Epithelial cell of prostate (primary cell): ENCODE data around the gene ACSF3.

ENCODE experiments used
- DNase-seq: peaks from one replicate; pipeline ENCODE4 v3.0.0-alpha.2; 2011; ENCODE audit warnings: low read depth, low spot score
- H3K27ac ChIP-seq: fragments of 450-650 bp; 2 replicates; pipeline ENCODE4 v1.5.1; 2017; ENCODE audit warnings: mild to moderate bottlenecking

ACSF3 gene

GRCh38 chr16:89104930-89105571, 11.4 kb downstream of the ACSF3 start:
- H3K27ac ChIP-seq, result no peak overlapping the region
- no peak for DNase-seq

DNA sequence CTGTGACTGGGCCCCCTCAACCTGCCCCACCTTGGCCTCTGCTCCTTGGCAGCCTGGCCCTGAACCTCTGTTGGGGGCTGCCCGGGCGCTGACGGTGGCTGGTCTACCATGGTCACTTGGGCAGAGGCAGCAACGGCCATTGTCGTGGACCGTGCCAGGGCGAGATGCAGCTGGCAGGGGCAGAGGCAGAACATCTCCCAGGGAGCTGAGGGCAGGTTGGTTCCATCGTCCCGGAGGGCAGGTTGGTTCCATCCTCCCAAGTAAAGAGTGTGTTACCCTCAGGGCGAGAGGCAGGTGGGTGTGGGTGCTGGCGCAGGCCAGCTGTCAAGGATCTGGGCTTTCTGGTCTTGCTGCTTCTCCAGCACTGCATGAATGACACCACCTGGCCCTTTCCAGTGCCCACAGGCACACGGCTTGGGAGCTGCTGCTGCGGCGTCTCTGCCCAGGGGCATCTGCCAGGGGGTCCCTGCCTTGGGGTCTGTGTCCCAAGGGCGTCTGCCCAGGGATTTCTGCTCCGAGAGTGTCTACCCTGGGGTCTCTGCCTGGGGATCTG, 12.0 kb downstream of the ACSF3 start:
- no peak overlapping the region for H3K27ac ChIP-seq
- no peak for DNase-seq

GRCh38 chr16:89106533-89107202, 13.0 kb downstream of the ACSF3 start:
- DNase-seq, result no peak
- H3K27ac ChIP-seq, result no peak overlapping the region

- DNase-seq, result no peak
- H3K27ac ChIP-seq, result no peak overlapping the region
Observed at GRCh38 chr16:89107203-89107582, 13.5 kb downstream of the ACSF3 start.

DNA sequence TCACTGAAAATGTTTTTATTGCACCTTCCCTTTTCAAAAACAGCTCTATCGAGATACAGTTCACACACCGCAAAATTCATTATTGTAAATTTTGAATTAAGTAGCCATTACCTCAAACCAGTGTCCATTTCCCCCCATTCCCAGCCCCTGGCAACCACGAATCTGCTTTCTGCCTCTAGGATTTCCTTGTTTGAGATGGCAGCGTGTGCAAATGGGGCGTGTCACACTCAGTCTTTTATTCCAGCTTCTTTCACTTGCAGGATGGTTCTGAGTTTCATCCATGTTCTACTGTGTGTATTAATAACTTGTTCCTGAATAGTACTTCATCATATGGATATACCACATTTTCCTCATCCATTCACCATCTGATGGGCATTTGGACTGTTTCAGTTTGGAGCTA, 14.8 kb downstream of the ACSF3 start:
- no peak overlapping the region for H3K27ac ChIP-seq
- DNase-seq, result no peak

GRCh38 chr16:89110641-89111040, 17.0 kb downstream of the ACSF3 start:
- no peak for DNase-seq
- H3K27ac ChIP-seq, result no peak overlapping the region

DNA sequence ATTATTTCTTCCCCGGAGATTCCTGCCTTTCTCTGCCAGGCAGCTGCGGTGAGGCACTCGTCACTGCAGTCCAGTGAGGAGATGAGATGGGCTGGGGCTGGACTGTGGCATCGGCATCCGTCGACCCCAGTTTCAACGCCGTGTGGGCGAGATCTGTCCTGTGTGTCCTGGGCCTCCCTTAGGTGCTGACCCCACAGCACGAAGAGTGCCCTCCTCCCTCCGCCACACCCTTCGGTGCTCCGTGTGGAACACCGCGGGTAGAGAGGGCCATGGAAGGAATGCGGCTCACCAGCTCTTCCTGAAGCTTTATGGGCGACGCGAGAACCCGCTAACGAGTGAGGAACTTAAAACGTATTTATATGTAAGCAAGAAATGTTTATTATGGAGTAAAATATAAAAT, 17.6 kb downstream of the ACSF3 start:
- no peak for DNase-seq
- H3K27ac ChIP-seq, result no peak overlapping the region

- no peak for DNase-seq
- no peak overlapping the region for H3K27ac ChIP-seq
Observed at GRCh38 chr16:89112377-89113151, 18.9 kb downstream of the ACSF3 start.

DNA sequence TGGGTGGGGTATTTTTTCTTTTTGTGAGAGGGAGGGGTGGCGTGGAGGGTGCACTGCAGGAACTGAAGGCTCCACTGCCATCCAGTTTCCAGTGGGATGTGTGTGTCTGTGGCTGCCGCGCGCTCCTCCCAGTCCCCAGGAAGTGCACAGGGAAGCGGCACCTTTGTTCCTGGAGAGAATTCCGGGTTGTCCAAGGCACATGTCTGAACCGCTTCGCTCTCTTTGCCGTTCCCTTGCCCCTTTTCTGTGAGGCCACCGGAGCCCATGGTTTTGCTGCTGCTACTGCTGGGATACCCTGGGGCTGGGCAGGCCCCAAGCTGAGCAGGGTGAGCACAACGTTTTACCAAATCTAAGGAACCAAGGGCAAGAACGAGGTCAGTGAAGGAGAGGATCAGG, 19.5 kb downstream of the ACSF3 start:
- no peak for DNase-seq
- H3K27ac ChIP-seq, result no peak overlapping the region

DNA sequence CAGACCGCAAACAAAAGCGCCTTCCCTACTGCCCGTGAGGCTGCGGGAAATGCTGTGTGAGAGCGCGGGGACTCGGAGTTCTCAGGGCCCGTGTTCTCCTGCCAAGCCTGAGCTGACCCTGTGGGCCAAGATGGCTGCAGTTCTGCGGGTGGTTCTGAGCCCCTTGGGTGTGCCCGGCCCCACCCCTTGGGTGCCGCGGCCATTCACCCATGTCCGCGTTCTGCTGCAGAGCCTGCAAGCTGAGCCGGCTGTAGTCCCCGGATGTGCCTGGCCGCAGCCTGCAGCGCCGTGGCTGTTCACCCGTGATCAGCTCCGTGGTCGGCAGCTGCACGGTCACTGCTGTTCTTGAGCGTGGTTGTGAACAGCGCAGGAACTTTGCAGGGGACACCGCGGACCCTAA, 20.0 kb downstream of the ACSF3 start:
- no peak for DNase-seq
- no peak overlapping the region for H3K27ac ChIP-seq

DNA sequence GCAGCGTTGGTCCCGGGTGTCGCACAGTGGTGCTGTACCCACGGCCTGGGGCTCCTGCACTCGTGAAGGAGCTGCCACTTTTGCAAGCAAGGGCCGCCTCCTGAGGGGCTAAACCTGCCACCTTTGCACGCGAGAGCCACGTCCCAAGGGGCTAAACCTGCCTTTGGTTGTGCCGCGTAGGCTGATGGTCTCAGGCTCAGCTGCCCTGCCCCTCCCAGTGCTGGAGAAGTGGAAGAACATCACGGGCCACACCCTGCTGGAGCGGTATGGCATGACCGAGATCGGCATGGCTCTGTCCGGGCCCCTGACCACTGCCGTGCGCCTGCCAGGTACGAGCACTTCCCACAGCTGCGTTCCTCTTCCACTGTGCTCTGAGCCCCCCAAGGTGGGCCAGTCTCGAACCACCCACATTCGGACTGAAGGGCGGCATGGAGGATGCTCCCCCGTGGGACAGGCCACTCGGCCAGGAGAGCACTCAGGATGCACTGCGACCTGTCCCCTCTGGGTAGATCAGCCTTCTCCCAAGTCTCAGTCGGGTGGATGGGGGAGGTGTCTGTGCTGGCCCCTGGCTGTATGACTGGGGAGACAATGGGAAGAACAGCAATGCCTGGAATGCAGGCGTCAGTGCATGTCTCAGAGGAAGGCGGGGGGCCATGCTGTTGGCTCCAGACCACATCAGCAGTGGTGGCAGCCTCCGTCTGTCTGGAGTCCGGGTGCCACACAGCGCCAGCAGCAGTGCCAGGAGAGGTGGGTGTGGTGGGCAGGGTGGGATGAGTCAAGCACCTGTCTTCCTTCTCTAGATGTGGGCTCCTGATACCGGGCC, 20.7 kb downstream of the ACSF3 start:
- no peak for DNase-seq
- H3K27ac ChIP-seq, result no peak overlapping the region

DNA sequence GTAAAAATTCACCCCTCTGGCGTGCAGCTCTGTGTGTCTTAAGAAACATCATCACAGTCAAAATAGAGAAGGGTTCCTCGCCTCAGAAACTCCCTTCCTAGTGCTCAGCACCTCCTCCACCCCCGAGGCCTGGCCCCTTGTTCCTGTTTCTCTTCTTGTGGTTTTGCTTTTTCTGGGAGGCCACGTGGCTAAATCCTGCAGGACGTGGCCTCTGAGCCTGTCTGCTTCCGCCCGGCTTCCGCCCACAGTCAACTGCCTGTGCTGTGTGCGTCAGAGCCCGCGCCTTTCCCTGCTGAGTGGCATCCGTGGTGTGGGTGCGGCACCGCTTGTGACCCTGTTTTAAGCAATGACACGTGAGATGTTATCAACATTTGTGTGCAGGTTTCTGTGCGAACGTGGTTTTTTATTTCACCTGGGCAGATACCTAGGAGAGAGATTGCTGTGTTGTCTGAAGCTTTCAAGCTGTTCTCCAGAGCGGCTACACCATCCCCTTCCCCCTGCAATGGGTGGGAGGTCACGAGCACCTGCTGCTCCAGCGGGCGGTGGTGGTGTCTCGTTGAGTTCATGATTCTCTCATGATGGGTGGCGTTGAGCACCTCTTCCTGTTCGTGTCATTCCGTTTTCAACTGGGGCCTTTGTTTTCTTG, 21.7 kb downstream of the ACSF3 start:
- H3K27ac ChIP-seq, result no peak overlapping the region
- DNase-seq, result no peak

DNA sequence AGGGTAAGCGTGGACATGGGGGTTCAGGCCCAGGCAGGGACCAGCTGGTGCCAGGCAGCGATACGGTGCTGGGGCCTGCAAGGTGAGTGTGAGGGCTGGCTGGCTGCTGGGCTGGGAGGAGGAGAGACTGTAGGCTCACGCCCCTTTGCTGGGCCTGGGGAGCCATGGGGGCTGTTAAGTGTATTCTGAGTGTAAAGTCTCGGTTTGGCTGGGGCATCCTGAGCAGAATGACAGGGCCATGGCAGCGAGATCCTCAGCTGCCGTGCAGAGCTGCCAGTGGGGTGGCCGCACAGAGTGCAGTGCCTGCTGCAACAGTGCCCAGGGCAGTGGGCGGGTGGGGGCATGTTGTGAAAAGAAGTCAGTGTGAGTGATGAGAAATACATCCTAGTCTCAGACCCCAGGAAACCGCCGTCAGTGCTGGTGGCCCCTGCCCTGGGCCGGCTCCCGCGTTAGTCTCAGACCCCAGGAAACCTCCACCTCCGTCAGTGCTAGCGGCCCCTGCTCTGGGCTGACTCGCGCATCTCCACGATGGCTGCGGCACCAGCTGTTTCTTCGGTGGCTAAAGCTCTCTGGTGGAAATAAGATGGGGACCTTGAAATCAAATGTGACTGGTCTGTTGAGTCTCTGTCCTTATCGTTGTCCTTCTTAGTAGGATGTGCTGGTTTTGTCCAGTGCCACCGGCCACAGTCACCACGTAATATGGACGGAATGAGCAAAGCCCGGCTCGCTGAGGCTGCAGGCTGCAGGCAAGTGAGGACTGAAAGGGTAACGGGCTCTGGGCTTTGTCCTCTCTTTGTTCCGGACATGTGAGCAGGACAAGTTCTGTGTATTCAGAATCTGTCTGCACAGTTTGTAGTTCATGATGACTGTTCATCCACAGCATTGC, 22.9 kb downstream of the ACSF3 start:
- no peak for DNase-seq
- H3K27ac ChIP-seq, result no peak overlapping the region

DNA sequence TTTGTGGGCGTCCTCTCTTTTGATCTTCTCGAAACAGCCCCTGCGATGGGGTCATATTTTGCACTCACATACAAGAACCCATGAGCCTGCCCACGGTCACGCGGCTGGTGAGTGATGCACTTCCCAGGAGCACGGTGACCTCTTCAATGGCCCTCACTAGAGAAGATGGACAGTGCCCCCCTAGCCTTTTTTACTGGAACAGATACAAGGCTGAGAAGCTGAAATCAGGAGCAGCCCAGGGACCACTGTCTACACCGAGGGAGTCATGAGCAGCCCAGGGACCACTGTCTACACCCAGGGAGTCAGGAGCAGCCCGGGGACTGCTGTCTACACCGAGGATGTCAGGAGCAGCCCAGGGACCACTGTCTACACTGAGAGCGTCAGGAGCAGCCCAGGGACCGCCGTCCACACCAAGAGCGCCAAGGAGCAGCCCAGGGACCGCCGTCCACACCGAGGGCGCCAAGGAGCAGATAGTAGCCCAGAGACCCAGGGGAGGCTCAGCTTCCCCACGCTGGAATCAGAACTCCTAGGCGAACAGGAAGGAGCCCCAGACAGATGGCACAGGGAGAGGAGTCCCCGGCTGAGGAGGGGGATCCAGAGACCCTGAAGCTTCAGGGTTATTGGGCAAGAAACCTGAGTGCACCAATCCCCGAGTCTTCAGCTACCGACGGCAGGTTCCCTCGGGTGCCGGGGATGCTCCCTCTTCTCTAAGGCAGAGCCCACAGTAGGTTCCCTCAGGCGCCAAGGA, 23.7 kb downstream of the ACSF3 start:
- no peak overlapping the region for H3K27ac ChIP-seq
- no peak for DNase-seq

- DNase-seq, result no peak
- no peak overlapping the region for H3K27ac ChIP-seq
Observed at GRCh38 chr16:89117975-89118289, 24.3 kb downstream of the ACSF3 start.

- H3K27ac ChIP-seq, result no peak overlapping the region
- DNase-seq, result no peak
Observed at GRCh38 chr16:89118361-89119165, 24.9 kb downstream of the ACSF3 start.

- no peak for DNase-seq
- H3K27ac ChIP-seq, result no peak overlapping the region
Observed at GRCh38 chr16:89119166-89119621, 25.5 kb downstream of the ACSF3 start.
